Heart right ventricle (tissue), 16 donors: ENCODE measurements around the gene EPN3. TPM values are rescaled to one million over a fixed set of nuclear protein-coding genes. Genes with fewer than 3 reads are reported as not detected.

ENCODE experiments used
- ATAC-seq, 8 donors: fragments of 200-7000 bp; cut with Tn5 transposase; one replicate each; pipeline ENCODE4 v1.9.1; 2020; ENCODE audit warnings: mild to moderate bottlenecking in 8 of 8, moderate library complexity in 8 of 8, moderate number of reproducible peaks in 1 of 8
- DNase-seq, 2 donors: peaks; one replicate each; pipeline ENCODE4 v3.0.0-alpha.2; 2020
- H3K27ac ChIP-seq, 10 donors: fragments of 200-600 bp; sonication (generic) in 2 of 10; one replicate each; pipeline versions ENCODE4 v1.5.0 to v1.8.0; 2020 to 2022; ENCODE audit warnings: mild to moderate bottlenecking in 3 of 10
- H3K27me3 ChIP-seq, 7 donors: fragments of 200-600 bp; one replicate each; pipeline ENCODE4 v1.8.0; 2021 to 2022; ENCODE audit warnings: mild to moderate bottlenecking in 2 of 7
- H3K36me3 ChIP-seq, 9 donors: fragments of 200-600 bp; sonication (generic) in 1 of 9; one replicate each; pipeline versions ENCODE4 v1.5.0 to v1.8.0; 2020 to 2022; ENCODE audit warnings: mild to moderate bottlenecking in 2 of 9
- H3K4me1 ChIP-seq, 9 donors: fragments of 200-600 bp; sonication (generic) in 1 of 9; one replicate each; pipeline versions ENCODE4 v1.5.0 to v1.8.0; 2020 to 2022; ENCODE audit warnings: mild to moderate bottlenecking in 4 of 9
- H3K4me3 ChIP-seq, 10 donors: fragments of 200-600 bp; sonication (generic) in 2 of 10; one replicate each; pipeline versions ENCODE4 v1.5.0 to v1.8.0; 2020 to 2022; ENCODE audit warnings: mild to moderate bottlenecking in 7 of 10, moderate library complexity in 2 of 10
- H3K9me3 ChIP-seq, 11 donors: fragments of 200-600 bp in 10 of 11; sonication (generic) in 2 of 11; one replicate each; pipeline versions ENCODE4 v1.5.0 to v1.8.0; 2013 to 2022; ENCODE audit warnings: mild to moderate bottlenecking in 2 of 11, control low read depth in 1 of 11, moderate library complexity in 1 of 11
- CTCF ChIP-seq, 9 donors: fragments of 200-600 bp; sonication (generic) in 2 of 9; IDR thresholded peaks; one replicate each; pipeline versions ENCODE4 v1.5.0 to v1.8.0; 2021 to 2022; ENCODE audit warnings: antibody characterized with exemption in 9 of 9, mild to moderate bottlenecking in 5 of 9, moderate library complexity in 1 of 9
- WGBS, 2 donors: extraction: QIAGEN DNeasy Blood & Tissue Kit; methylation state at CpG; one replicate each; pipeline ENCODE4 v1.1.7; 2013; ENCODE audit warnings: inconsistent platforms in 1 of 2; 5-methylcytosine and 5-hydroxymethylcytosine counted together
- intact Hi-C, 10 donors: fragments of 100-400 bp; cut with DNase I; formaldehyde crosslinking; loops; one replicate each; pipeline versions ENCODE4 v1.11.1 to v1.14.2; 2022
- polyA plus RNA-seq, 2 donors: library from polyadenylated mRNA; stranded (reverse); fragments of 200-250 nt; gene quantifications; one replicate each; pipeline ENCODE4 v1.2.3, GENCODE V29; 2013
- total RNA-seq, 10 donors: library from RNA; stranded (reverse); fragmentation: NEBNext Ultra II Directional in 3 of 10; extraction: Animal tissue kit (Norgen Biotek cat#: 25700) in 3 of 10; gene quantifications; one replicate each; pipeline versions ENCODE4 v1.2.1 to v1.2.4, GENCODE V29; 2021 to 2023
- donor health status: Arrhythmogenic right ventricular cardiomyopathy.
- donor health status: ischemic (EF 13 %, LVEDD 7.1; RV severe dilation, severe dysfunction).
- donor health status: healthy with polysubstance abuse.
- donor health status: DM: no; HTN: yes; CAD: no.
- donor health status: DM: no; HTN: no; CAD: no.
- donor health status: ischemic (EF 25% LVEDD 6.9; RV normal size, moderate dysfunction).
- donor health status: ischemic (EF 25% LVEDD 5.7; RV mildly dilated, moderate dysfunction).
- donor health status: healthy.
- donor health status: DM: yes; HTN: yes; CAD: no.
- donor health status: Ischemic cardiomyopathy.
- donor health status: ischemic (EF 35%, LVEDD 5.7; RV mildly dilated, moderate dysfunction).
- donor health status: nonischemic (EF 11% LVEDD 7.7; RV severe dilation, severe dysfunction).
- donor health status: DM: yes; HTN: yes; CAD: no.
- donor health status: PGD.
- donor health status: ischemic (EF 29% LVEDD 5.4; RV normal size, mild dysfunction).
- donor health status: nonischemic (EF 23%, LVEDD 6.1; RV moderate dilation, normal function).

Gene EPN3
- total and polyA plus RNA-seq, 12 donors = 3.0 to 21.5 (median 10.1) TPM

DNA sequence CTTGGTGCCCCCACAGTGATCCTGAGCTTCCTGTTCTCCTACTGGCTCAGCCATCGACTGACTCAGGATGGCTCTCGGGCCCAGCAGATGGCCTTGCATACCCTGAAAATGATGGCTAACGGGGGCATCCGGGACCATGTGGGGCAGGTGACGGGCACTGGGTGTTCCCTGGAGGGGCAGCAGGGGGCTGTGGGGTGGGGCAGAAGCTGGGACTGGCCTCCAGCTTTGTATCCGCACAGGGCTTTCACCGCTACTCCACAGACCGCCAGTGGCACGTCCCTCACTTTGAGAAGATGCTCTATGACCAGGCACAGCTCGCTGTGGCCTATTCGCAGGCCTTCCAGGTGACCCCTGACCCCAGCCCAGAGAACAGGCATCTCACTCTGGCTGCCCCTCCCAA, 17.4 kb downstream of the EPN3 start:
- TF ChIP-seq CTCF (IDR thresholded peaks at IDR 0.05) = no peak
- no peak overlapping the region for H3K27ac ChIP-seq
- ATAC-seq (no peak), DNase-seq (no peak)
- H3K4me3 ChIP-seq = no peak overlapping the region
- no peaks in the 10 kb centered on the region for H3K9me3 ChIP-seq
- H3K36me3 ChIP-seq = peaks cover 0 to 41% (median 0%) of the 10 kb centered on the region in 9 donors
- 91 to 95% methylated on average over 11 of the region's 11 CpGs for WGBS, 2 donors
- intact Hi-C loops = loop anchor here (1.0 to 10.0 kb wide), 18 partner anchors 62 to 407 kb away; no protein-coding TSS in a partner anchor
- no peaks in the 10 kb centered on the region for H3K27me3 ChIP-seq
- peaks cover 0 to 24% (median 12%) of the 10 kb centered on the region in 9 donors for H3K4me1 ChIP-seq

DNA sequence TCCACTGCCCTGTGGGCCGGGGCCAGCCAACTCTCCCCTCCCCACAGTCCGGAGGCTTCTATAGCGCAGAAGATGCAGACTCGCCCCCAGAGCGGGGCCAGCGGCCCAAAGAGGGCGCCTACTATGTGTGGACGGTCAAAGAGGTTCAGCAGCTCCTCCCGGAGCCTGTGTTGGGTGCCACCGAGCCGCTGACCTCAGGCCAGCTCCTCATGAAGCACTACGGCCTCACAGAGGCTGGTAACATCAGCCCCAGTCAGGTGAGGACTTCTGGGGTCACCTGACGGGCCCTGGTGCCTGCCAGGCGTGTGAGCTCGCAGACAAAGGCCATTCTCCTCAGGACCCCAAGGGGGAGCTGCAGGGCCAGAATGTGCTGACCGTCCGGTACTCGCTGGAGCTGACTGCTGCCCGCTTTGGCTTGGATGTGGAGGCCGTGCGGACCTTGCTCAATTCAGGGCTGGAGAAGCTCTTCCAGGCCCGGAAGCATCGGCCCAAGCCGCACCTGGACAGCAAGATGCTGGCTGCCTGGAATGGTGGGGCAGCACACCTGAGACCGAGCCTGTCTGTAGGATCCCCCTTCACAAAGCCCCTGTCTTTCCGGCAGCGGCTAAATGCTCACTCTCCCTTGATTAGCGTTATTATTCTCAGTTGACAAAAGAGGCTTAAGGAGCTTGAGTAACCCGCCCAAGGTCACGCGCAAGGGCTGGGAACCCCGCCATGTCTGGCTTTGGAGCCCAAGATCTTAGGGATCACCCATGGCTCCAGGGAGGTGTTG, 18.3 kb downstream of the EPN3 start:
- Histone ChIP-seq H3K4me1 (peaks cover 0 to 24% (median 12%) of the 10 kb centered on the region in 9 donors), H3K27ac (peak overlapping the region in 1 of 10 donors; percentile 34), H3K27me3 (no peaks in the 10 kb centered on the region), H3K9me3 (no peaks in the 10 kb centered on the region), H3K4me3 (no peak overlapping the region), H3K36me3 (peaks cover 0 to 50% (median 0%) of the 10 kb centered on the region in 9 donors)
- peak; percentile 80 to 84 for DNase-seq
- WGBS, 2 donors = 49 to 54% methylated on average over 32 of the region's 32 CpGs
- intact Hi-C loops = loop anchor here (1.0 to 5.0 kb wide), 12 partner anchors 61 to 292 kb away; no protein-coding TSS in a partner anchor
- TF ChIP-seq CTCF (IDR thresholded peaks at IDR 0.05) = peak; percentile 67 to 94 (median 88)
- ATAC-seq = peak; percentile 53 to 83 (median 74)

GRCh38 chr17:50551433-50551815, 18.9 kb downstream of the EPN3 start:
- intact Hi-C loops = loop anchor here (1.0 to 5.0 kb wide), 12 partner anchors 61 to 291 kb away; no protein-coding TSS in a partner anchor
- Histone ChIP-seq H3K27me3 (peaks cover 0 to 2% (median 0%) of the 10 kb centered on the region in 7 donors), H3K27ac (no peak overlapping the region), H3K9me3 (no peaks in the 10 kb centered on the region), H3K36me3 (peaks cover 0 to 55% (median 0%) of the 10 kb centered on the region in 9 donors), H3K4me1 (peaks cover 0 to 22% (median 11%) of the 10 kb centered on the region in 9 donors), H3K4me3 (no peak overlapping the region)
- DNase-seq (no peak), ATAC-seq (no peak)
- WGBS, 2 donors = 96 to 97% methylated on average over 8 of the region's 8 CpGs
- TF ChIP-seq CTCF (IDR thresholded peaks at IDR 0.05) = no peak

DNA sequence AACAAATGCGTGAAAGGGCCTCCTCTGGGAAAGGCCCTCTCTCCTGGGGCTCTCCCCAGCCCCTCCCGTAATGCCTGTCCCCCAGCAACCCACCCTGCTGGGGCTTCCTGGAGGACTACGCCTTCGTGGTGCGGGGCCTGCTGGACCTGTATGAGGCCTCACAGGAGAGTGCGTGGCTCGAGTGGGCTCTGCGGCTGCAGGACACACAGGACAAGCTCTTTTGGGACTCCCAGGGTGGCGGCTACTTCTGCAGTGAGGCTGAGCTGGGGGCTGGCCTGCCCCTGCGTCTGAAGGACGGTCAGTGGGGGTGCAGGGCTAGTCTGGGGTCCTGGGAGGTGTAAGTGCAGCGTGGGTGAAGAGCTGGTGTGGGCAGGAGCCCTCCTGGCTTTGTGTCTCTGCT, 19.3 kb downstream of the EPN3 start:
- 94 to 97% methylated on average over 12 of the region's 12 CpGs for WGBS, 2 donors
- H3K27ac ChIP-seq = no peak overlapping the region
- no peak for ATAC-seq
- H3K36me3 ChIP-seq = peaks cover 0 to 55% (median 0%) of the 10 kb centered on the region in 9 donors
- H3K4me3 ChIP-seq = no peak overlapping the region
- intact Hi-C loops = loop anchor here (1.0 to 5.0 kb wide), 12 partner anchors 60 to 291 kb away; no protein-coding TSS in a partner anchor
- H3K4me1 ChIP-seq = peaks cover 0 to 22% (median 7%) of the 10 kb centered on the region in 9 donors
- no peak for DNase-seq
- no peaks in the 10 kb centered on the region for H3K9me3 ChIP-seq
- no peak for TF ChIP-seq CTCF (IDR thresholded peaks at IDR 0.05)
- H3K27me3 ChIP-seq = peaks cover 0 to 6% (median 0%) of the 10 kb centered on the region in 7 donors
